Activated CD8-positive, alpha-beta memory T cell treated with anti-CD3 and anti-CD28 coated beads, Interleukin-2, amount 50 U/mL, for 24 hours (primary cell): Measurements from ENCODE around the gene ATXN1.
"Not testable (repeated sequence)": the region's sequence is repeated elsewhere in the genome, so short reads cannot be mapped to it uniquely, and the experiment has no call there.

ENCODE experiments used
- DNase-seq: peaks from one replicate; pipeline ENCODE4 v3.0.0-alpha.2; 2020; ENCODE audit errors: extremely low read depth

ATXN1 gene

GRCh38 chr6:16412982-16413381 lies 348.3 kb downstream of the ATXN1 start:
- DNase-seq: no peak

DNA sequence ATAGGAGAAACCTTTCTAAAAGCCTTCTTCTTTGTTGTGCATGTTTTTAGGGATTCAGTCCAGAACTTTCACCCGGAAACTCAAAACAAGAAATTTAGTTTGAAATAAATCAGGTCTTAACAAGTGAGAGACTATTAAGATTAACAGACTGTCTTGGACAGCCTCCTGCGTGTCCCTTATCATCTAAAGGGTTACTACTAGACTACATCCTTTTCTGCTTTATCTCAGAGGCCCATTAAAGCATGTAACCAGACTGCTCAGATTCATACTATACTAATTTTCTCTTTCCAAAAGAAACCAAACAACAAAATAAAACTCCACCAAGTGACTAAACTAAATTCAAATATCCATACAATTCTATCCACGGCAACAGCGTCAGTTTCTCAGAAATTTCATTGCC lies 349.1 kb downstream of the ATXN1 start:
- no peak for DNase-seq

- DNase-seq: no peak
These were observed 351.5 kb downstream of the ATXN1 start for GRCh38 chr6:16409531-16410441.

DNA sequence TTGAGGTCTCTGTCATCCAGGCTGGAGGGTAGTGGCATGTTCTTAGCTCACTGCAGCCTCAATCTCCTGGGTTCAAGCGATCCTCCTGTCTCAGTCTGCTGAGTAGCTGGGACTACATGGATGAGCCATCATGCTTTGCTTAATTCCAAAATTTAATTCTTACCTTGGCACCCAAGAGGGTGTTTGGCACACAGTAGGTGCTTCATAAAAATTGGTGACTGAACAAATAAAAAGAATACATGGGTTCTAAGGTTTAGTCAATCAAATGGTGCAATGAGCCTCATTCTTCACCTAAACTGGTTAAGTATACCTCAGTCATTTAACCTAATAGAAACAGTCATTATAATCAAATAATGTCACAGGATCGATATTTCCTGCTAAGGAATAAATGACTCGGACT lies 352.5 kb downstream of the ATXN1 start:
- DNase-seq: no peak

GRCh38 chr6:16406966-16407365 lies 354.3 kb downstream of the ATXN1 start:
- no peak for DNase-seq

DNA sequence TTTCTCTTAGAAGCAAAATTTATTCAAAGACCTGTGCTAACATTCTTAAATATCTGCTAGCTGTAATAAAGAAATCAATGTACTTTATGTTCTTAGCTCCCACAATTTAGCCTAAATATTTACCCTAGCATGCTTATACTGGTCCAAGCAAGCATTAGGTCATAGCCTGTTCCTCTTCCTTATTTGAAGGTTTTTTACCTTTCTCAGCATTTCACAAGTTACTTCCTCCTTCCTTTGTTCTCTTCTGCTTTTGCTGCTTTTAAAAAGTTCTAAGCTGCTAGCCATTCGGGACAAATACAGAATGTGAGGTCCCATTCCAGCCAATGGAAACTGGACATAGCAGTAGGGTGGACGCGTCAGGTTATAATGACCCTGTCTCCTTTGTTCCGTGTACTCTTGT lies 354.7 kb downstream of the ATXN1 start:
- not testable (repeated sequence) for DNase-seq

DNA sequence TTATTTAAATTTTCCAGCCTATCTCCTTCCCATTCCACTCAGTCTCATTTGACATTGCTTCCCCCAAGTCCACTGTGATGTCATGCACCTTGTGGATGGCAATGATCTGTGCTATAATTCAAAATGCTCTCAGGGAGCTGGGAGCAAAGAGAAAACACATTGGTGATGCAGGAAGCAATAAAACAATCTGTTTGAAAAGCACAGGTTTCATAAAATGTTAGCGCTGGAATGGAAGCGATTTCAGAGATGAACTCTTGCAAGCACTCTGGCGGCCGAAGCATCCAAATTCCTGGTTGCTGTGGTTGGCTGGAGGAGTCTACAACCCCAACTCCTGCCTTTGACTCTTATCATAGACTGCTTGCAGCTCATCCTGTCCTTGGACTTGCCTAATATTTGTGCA lies 355.9 kb downstream of the ATXN1 start:
- no peak for DNase-seq

DNA sequence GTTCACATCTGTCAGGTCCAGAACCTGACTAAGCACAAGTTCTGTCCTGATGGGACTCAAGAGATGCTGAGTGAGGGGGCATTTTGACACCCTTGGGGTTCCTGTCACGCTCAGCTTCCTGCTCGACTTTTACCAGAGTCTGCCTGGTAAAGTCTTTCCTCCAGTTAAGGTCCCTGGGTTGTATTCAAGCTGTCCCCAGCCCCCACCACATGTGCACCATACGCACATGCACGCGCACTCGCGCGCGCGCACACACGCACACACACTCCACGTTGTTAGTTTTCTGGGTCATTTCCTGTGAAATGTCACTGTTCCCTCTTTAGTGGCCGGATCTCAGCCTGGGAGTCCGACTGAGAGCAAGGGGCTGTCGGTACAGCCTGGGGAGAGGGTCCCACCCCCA lies 356.8 kb downstream of the ATXN1 start:
- no peak for DNase-seq

GRCh38 chr6:16403831-16404230 lies 357.4 kb downstream of the ATXN1 start:
- DNase-seq: no peak

- no peak for DNase-seq
These were observed 358.7 kb downstream of the ATXN1 start for GRCh38 chr6:16402581-16402900.

DNA sequence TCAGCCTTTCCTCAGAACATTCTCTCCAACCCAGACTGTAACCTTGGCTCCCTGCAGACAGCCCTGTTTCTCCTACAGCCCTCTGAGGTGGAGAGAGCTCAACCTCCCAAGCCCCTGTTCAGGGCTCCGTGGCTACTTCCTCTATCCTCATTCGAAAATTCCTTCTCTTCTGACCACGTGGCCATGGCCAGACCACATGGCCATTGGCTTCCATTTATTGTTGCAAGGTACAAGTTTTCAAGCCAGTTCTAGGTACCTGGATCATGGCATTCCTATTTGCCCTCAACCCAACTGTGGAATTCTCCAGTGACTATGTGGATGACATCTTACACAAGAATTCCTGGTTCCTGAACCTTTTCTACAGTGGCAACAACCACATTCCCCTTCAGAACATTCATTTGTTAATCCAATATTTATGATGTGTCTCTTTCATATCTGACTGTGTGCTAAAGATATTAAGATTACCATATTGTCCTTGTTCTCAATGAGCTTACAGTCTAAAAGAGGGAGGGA lies 361.0 kb downstream of the ATXN1 start:
- DNase-seq: no peak

DNA sequence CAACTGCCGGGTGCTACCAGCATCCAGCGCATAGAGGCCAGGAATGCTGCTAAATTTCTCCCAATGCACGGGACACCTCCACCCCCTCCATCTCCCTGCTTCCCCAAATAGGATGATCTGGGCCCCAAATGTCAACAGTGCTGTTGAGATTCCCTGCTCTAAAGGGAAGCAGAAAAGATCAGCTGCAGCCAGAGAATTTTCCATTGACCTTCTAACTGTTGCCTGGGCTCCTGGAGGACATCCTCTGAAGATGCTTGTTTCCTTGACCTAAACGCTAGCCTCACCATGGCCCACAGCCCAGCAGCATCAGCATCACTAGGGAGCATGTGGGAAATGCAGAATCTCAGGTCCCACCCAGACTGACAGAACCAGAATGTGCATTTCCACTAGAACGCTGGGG lies 361.6 kb downstream of the ATXN1 start:
- DNase-seq: no peak

- DNase-seq: no peak
These were observed 362.1 kb downstream of the ATXN1 start for GRCh38 chr6:16399158-16399557.

DNA sequence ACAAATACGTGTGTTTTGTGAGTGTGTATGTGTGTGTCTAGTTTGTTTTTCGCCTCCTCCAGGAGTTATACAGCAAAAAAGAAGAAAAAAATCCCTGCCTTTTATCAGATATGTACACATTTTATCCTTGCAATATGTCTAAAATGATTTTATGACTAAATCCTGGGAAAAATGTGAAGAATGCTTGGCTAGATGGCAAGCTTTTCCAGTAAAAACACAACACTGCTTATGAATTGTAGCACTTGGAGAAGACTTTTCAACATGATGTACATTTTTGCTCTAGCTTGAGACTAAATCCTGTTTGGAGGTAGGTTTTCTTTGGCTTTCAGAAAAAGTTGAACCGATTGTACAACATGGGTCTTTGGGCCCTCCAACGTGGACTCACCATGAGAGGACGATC lies 362.7 kb downstream of the ATXN1 start:
- no peak for DNase-seq

GRCh38 chr6:16397623-16398022 lies 363.6 kb downstream of the ATXN1 start:
- DNase-seq: no peak

GRCh38 chr6:16396497-16397319 lies 364.6 kb downstream of the ATXN1 start:
- no peak for DNase-seq

DNA sequence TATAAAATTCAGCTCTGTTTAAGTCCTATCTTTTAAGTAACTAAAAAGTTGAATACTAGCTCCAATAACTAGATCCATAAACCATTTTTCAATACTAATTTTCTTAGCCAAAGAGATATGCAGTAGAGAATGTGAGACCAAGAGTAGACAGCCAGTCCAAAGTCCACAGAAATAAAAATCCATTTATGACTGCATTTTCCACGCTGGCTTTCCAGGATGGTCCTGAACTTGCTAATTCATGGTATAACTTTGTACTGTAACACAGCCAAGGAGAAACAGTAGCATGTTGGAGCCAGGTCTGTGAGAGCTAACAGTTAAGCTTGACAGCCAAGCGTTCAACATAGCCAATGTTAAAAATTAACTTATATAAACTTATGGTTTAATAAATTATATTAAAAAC lies 366.6 kb downstream of the ATXN1 start:
- no peak for DNase-seq

GRCh38 chr6:16393326-16393725 lies 367.9 kb downstream of the ATXN1 start:
- no peak for DNase-seq

DNA sequence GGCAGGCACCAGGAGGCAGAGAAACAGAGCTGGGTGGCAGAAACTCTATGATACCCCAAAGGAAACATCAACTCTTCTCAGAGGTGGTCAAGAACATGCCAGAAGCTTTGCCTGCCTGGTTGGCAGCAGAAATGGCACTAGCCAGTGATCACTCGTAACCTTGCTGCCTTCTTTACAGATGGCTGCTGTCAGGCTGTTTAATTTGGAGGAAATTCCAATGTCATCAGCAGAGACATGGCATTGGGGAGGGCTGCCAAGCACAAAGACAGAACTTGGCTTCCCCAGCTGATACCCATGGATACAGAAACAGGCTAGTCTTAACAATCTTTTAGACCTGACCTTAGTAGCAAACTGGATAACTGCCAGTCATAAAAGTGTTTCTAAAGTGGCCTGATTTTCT lies 369.2 kb downstream of the ATXN1 start:
- no peak for DNase-seq

- DNase-seq: no peak
These were observed 369.8 kb downstream of the ATXN1 start for GRCh38 chr6:16391451-16391912.

DNA sequence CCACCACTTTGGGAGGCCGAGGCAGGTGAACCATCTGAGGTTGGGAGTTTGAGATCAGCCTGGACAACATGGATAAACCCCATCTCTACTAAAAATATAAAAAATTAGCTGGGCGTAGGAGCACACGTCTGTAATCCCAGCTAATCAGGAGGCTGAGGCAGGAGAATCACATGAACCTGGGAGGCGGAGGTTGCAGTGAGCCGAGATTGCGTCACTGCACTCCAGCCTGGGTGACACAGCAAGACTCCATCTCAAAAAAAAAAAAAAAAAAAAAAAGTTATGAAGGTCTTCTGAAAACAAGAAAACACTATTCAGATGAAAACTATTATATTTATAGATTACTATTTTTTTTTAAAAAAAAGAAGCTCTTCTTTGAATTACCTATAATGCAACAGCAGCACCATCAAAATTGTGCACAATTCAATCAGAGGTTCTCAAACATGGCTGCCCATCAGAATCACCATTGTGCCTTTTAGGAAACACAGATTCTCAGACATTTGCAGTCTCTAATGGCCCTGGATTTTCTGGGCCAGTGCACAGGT lies 370.3 kb downstream of the ATXN1 start:
- not testable (repeated sequence) for DNase-seq

DNA sequence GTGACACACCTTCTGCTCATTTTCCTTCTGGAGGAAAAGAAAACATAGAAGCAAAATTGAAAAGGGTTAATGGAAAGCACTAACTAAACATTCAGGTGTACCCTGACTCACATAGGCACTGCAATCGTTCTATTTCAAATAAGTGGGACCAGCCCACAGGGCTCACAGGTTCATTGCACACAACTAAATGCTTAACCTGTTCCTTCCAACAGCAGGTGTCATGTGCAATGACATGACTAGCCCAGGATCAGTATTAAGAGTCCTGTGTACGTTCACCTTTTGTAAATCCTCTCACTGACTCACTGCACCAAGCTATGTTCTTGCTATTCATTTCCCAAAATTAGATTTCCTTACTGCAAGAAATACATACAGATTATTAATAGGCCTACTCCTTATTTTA lies 371.6 kb downstream of the ATXN1 start:
- no peak for DNase-seq

- DNase-seq: no peak
These were observed 372.8 kb downstream of the ATXN1 start for GRCh38 chr6:16388488-16388887.
